K562 (cell line): Measurements from ENCODE around the gene ARHGAP26. TPM values are rescaled to one million over a fixed set of nuclear protein-coding genes. Genes with fewer than 3 reads are reported as not detected.

Experiments used
- MEIS2 ChIP-seq: fragments of 450-650 bp; IDR thresholded peaks from 2 replicates; pipeline ENCODE4 v1.6.1; 2014; ENCODE audit warnings: mild to moderate bottlenecking; ENCODE audit not compliant: partially characterized antibody
- NFRKB ChIP-seq: fragments of 450-650 bp; IDR thresholded peaks from 2 replicates; pipeline ENCODE4 v1.6.1; 2016; ENCODE audit warnings: low read depth
- REST ChIP-seq, 2 experiments: fragments of 450-650 bp; formaldehyde crosslinking in 1 of 2; IDR thresholded peaks; 2 replicates each; pipeline versions ENCODE4 v1.4.0 to v1.6.1; 2014 to 2020; ENCODE audit warnings: mild to moderate bottlenecking in 2 of 2, borderline replicate concordance in 1 of 2, low read depth in 1 of 2
- TEAD1 ChIP-seq, 2 experiments: fragments of 450-650 bp in 1 of 2; sonication (generic) in 1 of 2; formaldehyde crosslinking; IDR thresholded peaks; 2 replicates each; pipeline versions ENCODE4 v1.4.0 to v1.8.0; 2020 to 2022; ENCODE audit warnings: mild to moderate bottlenecking in 2 of 2, missing genetic modification reagents in 1 of 2
- TEAD4 ChIP-seq, 2 experiments: sonication (generic) in 1 of 2; formaldehyde crosslinking in 1 of 2; IDR thresholded peaks; 2 replicates each; pipeline versions ENCODE4 v1.6.1 to v1.8.0; 2012 to 2022; ENCODE audit warnings: borderline replicate concordance in 1 of 2, inconsistent platforms in 1 of 2, low read length in 1 of 2, mild to moderate bottlenecking in 1 of 2, missing genetic modification reagents in 1 of 2
- ZNF589 ChIP-seq: fragments of 200-800 bp; sonication (Bioruptor generic); IDR thresholded peaks from 2 replicates; pipeline ENCODE4 v1.6.1; 2016; ENCODE audit warnings: low read depth, missing genetic modification characterization, missing compliant biosample characterization
- polyA plus RNA-seq, 8 experiments: library from polyadenylated mRNA; depleted of rRNA in 4 of 8; stranded (reverse) in 5 of 8; unstranded in 3 of 8; fragments of >200 nt; fragmentation: Nextera tagmentation in 2 of 8; fragmentation: Illumina TruSeq in 1 of 8; extraction: Ambion mirVana in 2 of 8; extraction: Trizol in 1 of 8; gene quantifications; 2 replicates each; pipeline versions ENCODE4 v1.2.1 to v1.2.3, GENCODE V29; 2011 to 2014; ENCODE audit warnings: inconsistent platforms in 1 of 8, missing spikeins in 1 of 8
- total RNA-seq, 7 experiments: library from RNA; depleted of rRNA in 6 of 7; stranded (reverse); fragments of >200 nt in 6 of 7; fragmentation: Illumina TruSeq in 2 of 7; extraction: Trizol in 2 of 7; gene quantifications; 2 replicates each; pipeline versions ENCODE4 v1.2.1 to v1.2.3, GENCODE V29; 2011 to 2021; ENCODE audit warnings: low replicate concordance in 1 of 7

ARHGAP26 gene
- total and polyA plus RNA-seq, 9 of the 15 experiments (the other 6 are each of a cell fraction or from before 2014, with no cell fraction given) = 0.13 to 1.1 (median 0.55) TPM

- TF ChIP-seq TEAD1 (CRISPR knock-in tag; IDR thresholded peaks at IDR 0.05) (no peak), MEIS2 (peak; percentile 50), NFRKB (peak; percentile 63; the same call in 1 of the 2 replicates), REST (IDR thresholded peaks at IDR 0.05; ENCODE audit: borderline replicate concordance) (no peak), REST (CRISPR knock-in tag; IDR thresholded peaks at IDR 0.05; ENCODE audit: low read depth) (0 out of 2 replicates have a peak, but pooled peaks have one; percentile 14), TEAD4 (IDR thresholded peaks at IDR 0.05; ENCODE audit: low read length) (peak; percentile 69), TEAD4 (CRISPR knock-in tag; IDR thresholded peaks at IDR 0.05; ENCODE audit: borderline replicate concordance) (no peak), ZNF589 (CRISPR knock-in tag) (peak; percentile 58; the same call in 1 of the 2 replicates)
These were observed 437.6 kb downstream of the ARHGAP26 start (continued) for GRCh38 chr5:143207563-143208364.
